Measurements from ENCODE around the gene RNF11. TPM values are rescaled to one million over a fixed set of nuclear protein-coding genes. Genes with fewer than 3 reads are reported as not detected.

RNF11 gene
- total RNA-seq, 1 donor from 2014 or later = 15.3 TPM

DNA sequence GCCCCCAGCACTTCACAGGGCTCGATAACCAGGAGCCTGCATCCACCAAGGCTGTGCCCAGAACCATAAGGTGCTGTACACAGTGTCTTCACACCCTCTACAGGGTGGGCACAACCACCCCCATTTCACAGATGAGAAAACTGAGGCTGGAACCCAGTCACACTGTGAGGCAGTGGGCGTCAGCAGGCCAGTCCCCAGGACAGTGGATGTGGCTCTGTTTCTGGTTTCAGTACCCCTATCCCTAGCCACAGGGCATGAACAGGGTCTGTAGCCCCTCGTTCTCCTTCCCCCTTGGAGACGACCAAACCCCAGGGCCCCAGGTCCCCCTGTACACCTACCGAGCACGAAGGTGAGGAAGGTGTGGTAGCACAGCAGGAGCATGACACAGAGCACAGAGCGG lies 66.7 kb downstream of the RNF11 start:
- DNase-seq (no peak), ATAC-seq (ENCODE audit: low read depth) (no peak)
- ChIA-PET CTCF (no interaction called here), POLR2A (no interaction called here)
- H3K9me3 Mint-ChIP-seq = no peaks in the 10 kb centered on the region
- no peaks in the 10 kb centered on the region for H3K36me3 Mint-ChIP-seq (ENCODE audit: low read depth)
- no peak overlapping the region for H3K4me3 Mint-ChIP-seq
- intact Hi-C loops (cut with micrococcal nuclease) = no loop called here
- peaks cover 6% of the 10 kb centered on the region for H3K4me1 Mint-ChIP-seq
- TF ChIP-seq, protein P1, sequence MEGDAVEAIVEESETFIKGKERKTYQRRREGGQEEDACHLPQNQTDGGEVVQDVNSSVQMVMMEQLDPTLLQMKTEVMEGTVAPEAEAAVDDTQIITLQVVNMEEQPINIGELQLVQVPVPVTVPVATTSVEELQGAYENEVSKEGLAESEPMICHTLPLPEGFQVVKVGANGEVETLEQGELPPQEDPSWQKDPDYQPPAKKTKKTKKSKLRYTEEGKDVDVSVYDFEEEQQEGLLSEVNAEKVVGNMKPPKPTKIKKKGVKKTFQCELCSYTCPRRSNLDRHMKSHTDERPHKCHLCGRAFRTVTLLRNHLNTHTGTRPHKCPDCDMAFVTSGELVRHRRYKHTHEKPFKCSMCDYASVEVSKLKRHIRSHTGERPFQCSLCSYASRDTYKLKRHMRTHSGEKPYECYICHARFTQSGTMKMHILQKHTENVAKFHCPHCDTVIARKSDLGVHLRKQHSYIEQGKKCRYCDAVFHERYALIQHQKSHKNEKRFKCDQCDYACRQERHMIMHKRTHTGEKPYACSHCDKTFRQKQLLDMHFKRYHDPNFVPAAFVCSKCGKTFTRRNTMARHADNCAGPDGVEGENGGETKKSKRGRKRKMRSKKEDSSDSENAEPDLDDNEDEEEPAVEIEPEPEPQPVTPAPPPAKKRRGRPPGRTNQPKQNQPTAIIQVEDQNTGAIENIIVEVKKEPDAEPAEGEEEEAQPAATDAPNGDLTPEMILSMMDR (IDR thresholded peaks at IDR 0.05) = no peak
- H3K27me3 Mint-ChIP-seq = no peaks in the 10 kb centered on the region
- H3K27ac Mint-ChIP-seq = no peak overlapping the region

DNA sequence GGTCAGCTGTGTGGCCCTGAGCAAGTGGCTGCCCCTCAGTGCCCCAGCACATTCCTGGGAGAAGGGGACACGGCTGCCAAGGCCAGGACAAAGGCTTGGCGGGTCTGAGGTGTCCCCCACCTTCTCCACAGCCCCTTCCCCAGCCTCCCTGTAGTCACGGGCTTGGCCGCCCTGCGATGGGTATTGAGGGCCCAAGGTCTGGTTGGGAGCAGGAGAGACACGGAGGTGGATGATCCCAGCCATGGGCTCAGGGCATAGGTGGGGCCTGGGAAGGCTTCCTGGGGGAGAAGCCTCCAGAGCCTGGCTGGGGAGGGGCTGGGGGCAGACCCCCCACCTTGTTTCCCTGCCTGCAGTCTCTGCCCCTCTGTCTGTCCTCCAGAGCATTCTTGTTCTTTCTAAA lies 67.2 kb downstream of the RNF11 start:
- no peak for ATAC-seq (ENCODE audit: low read depth)
- DNase-seq = no peak
- no peak overlapping the region for H3K4me3 Mint-ChIP-seq
- no peaks in the 10 kb centered on the region for H3K27me3 Mint-ChIP-seq
- peaks cover 6% of the 10 kb centered on the region for H3K4me1 Mint-ChIP-seq
- ChIA-PET CTCF (no interaction called here), POLR2A (no interaction called here)
- intact Hi-C loops (cut with micrococcal nuclease) = no loop called here
- H3K36me3 Mint-ChIP-seq (ENCODE audit: low read depth) = no peaks in the 10 kb centered on the region
- TF ChIP-seq, protein P1 (IDR thresholded peaks at IDR 0.05) = no peak
- no peaks in the 10 kb centered on the region for H3K9me3 Mint-ChIP-seq
- H3K27ac Mint-ChIP-seq = no peak overlapping the region

DNA sequence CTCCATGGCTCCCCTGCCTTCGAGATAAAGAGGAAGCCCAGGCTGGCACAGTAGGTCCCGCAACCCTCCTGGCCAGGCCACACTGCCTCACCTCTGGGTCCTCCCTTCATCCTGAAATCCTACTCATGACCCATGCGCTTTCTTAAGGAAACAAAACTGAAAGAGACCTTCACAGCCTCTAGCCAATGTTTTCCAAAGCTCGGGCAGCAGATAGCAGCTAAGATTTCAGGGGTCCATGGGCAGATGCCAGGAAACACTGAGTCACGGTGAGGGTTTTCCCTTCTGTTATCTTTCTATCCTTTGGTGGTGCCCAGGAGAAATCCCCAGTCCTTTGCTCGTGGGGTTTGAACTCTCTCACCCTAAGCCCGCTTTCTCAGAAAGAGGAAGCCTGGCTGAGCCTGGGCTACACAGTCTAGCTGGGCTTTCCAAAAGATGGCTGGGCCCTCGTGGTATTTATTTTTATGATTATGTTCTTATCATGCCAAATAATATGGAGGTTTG lies 67.7 kb downstream of the RNF11 start:
- DNase-seq (no peak), ATAC-seq (ENCODE audit: low read depth) (peak; percentile 37)
- peaks cover 6% of the 10 kb centered on the region for H3K4me1 Mint-ChIP-seq
- H3K36me3 Mint-ChIP-seq (ENCODE audit: low read depth) = no peaks in the 10 kb centered on the region
- H3K27me3 Mint-ChIP-seq = no peaks in the 10 kb centered on the region
- ChIA-PET CTCF (no interaction called here), POLR2A (no interaction called here)
- intact Hi-C loops (cut with micrococcal nuclease) = no loop called here
- H3K27ac Mint-ChIP-seq = peak overlapping the region; percentile 30
- TF ChIP-seq, protein P1 (IDR thresholded peaks at IDR 0.05) = no peak
- peak overlapping the region; percentile 32 for H3K4me3 Mint-ChIP-seq
- no peaks in the 10 kb centered on the region for H3K9me3 Mint-ChIP-seq

DNA sequence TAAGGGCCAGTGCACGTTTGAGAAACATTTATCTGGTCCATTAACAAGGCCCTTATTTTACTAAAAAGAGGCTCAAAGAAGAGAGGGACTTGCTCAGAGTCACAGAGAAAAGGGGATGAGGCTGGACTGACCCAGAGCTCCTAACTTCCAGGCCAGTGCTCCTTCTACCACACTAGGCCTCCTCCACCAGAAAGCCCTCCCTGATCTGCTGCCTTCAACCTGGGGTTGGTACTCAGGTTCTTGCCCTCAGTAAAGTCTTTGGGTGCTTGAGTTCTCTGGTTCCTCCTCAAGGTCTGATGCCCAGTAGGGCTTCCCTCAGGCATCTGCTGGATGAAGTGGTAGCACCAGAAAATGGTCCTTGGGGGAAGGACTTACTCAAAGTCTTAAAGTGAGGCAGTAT lies 68.3 kb downstream of the RNF11 start:
- Mint-ChIP-seq H3K4me3 (no peak overlapping the region), H3K36me3 (ENCODE audit: low read depth) (no peaks in the 10 kb centered on the region), H3K27me3 (no peaks in the 10 kb centered on the region), H3K4me1 (peaks cover 6% of the 10 kb centered on the region), H3K27ac (no peak overlapping the region), H3K9me3 (no peaks in the 10 kb centered on the region)
- TF ChIP-seq, protein P1 (IDR thresholded peaks at IDR 0.05) = no peak
- CTCF ChIA-PET = no interaction called here
- POLR2A ChIA-PET = no interaction called here
- intact Hi-C loops (cut with micrococcal nuclease) = no loop called here
- DNase-seq (no peak), ATAC-seq (ENCODE audit: low read depth) (no peak)

DNA sequence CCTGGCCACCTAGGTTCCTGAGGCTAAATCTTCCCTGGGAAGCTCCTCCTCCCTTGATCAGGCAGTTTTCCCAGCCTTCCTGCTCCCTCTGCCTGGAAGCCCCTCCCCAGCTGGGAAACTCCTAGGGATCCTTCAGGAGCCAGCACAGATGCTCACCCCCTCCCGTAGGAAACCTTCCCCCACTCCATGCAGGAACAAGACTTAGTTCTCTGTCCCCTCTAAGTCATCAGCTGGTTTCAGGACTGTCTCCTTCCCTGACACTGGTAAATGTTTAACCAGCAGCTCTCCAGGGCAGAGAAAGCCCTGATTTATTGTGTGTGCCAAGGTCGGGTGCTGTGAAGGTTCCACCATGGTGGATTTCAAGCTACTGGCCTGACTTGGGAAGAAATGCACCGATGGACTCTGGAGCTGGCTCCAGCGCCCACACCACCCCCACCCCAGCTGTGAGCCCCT lies 69.3 kb downstream of the RNF11 start:
- ChIA-PET POLR2A (no interaction called here), CTCF (interaction anchor here (1.0 to 1.4 kb wide), 2 partner anchors 8 to 10 kb away, joined by 4 read pairs; no protein-coding TSS in a partner anchor)
- no peaks in the 10 kb centered on the region for H3K27me3 Mint-ChIP-seq
- intact Hi-C loops (cut with micrococcal nuclease) = no loop called here
- peaks cover 7% of the 10 kb centered on the region for H3K4me1 Mint-ChIP-seq
- ATAC-seq (ENCODE audit: low read depth) (no peak), DNase-seq (no peak)
- no peaks in the 10 kb centered on the region for H3K36me3 Mint-ChIP-seq (ENCODE audit: low read depth)
- TF ChIP-seq, protein P1 (IDR thresholded peaks at IDR 0.05) = no peak
- no peaks in the 10 kb centered on the region for H3K9me3 Mint-ChIP-seq
- H3K4me3 Mint-ChIP-seq = no peak overlapping the region
- H3K27ac Mint-ChIP-seq = no peak overlapping the region
